ENCODE results near the gene C16orf74.

The C16orf74 gene

DNA sequence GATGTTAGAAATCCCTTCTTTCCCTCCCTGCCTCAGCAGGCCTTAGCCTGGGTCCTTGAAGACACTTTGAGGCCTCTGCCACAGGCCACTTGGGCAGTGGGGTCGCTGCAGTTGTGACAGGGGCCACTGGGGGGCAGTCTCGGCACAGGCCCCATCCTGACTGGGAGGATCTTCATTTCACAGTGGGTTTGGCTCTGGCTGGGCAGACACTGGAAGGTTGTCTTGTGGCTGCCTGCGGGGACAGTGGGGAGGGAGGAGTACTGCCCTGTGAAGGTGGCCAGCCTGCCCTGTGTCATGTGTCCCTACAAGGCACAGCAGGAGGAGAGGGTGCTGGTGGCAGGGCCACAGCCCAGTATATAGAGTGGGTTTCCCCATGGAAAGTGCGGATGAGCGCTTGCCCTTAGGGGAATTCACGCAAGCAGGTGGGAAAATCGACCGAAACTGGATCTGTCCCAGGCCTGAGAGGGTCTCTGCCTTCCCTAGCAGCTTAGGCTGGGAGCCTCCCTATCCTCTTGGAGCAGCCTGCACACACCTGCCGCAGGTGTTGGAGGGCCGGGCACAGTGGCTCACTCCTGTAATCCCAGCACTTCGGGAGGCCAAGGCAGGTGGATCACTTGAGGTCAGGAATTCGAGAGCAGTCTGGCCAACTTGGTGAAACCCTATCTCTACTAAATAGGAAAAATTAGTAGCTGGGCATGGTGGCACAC lies 90.9 kb downstream of the C16orf74 start:
- peak; percentile 90 for FAIRE-seq
- peak; percentile 82 for DNase-seq (ENCODE audit: insufficient read length, low spot score)

DNA sequence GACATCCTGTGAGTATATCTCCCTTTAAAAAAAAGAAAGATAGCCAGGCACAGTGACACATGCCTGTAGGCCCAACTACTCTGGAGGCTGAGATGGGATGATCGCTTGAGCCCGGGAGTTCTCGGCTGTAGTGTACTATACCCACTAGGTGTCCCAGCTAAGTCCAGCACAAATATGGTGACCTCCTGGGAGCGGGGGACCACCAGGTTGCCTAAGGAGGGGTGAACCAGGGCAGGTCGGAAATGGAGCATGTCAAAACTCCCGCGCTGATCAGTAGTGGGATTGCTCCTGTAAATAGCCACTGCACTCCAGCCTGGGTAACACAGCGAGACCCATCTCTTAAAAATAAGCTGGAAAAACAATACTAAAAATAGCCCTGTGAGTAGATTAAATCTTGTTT lies 91.6 kb downstream of the C16orf74 start:
- FAIRE-seq = no peak
- DNase-seq (ENCODE audit: insufficient read length, low spot score) = no peak

DNA sequence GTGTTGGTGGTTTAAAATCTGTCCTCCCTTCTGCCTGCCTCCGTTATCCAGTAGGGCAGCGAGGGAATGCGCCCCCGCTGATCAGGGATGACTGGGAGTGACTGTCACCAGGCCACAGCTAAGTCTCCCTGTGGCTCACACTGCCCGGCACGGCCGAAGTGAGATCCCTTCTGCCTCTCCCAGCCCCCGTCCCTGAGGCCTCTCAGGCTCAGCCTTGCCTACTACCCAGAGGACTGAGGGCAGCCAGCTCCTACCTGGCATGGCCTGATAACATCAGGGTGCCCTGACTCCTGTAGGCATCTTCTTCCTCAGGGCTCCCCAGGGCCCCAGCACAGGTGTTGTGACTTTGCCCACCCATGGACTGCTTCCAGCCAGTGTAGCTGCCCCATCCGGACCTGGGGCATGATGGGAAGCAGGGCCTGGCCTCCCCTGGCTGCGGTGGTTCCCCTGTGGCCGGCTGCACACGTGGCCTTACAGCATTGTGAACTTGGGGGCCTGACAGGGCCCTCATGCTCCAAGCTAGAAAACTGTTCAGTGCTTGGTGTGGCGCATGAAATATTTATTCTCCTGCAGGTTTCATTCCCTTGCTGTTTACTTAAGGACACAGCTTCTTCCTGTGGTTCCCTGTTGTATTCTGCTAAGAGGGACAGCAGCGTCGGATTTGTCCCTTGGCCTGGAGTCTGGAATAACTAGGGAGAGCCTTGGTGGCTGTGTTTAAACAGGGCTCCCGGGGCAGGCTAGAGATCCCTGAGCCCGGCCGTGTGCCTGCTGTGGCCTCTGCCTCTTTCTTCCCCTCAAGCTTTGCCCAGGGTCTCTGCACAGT lies 92.2 kb downstream of the C16orf74 start:
- DNase-seq (ENCODE audit: insufficient read length, low spot score) (no peak), FAIRE-seq (no peak)

DNA sequence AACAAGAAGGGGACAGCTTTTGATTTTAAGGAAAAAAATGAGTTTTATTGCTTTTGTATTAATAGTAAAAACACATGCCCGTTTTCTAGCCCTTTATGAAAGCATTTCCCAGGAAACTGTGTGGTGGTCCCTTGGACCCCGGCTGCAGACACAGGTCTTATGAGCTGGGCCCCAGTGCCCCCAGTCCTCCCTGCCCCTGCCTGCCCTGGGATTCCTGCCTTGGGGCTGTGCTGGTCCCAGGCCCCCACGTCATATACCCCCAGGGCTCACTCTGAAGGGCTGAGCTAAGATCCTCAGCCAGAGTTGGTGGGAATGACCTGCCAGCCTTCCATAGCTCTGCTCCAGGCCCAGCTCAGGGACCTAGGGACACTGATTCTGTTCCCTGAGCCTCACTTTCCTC lies 92.9 kb downstream of the C16orf74 start:
- no peak for DNase-seq (ENCODE audit: insufficient read length, low spot score)
- FAIRE-seq = no peak
